Left lung (tissue), 10 donors: ENCODE results near the gene ACSL3. TPM values are rescaled to one million over a fixed set of nuclear protein-coding genes. Genes with fewer than 3 reads are reported as not detected.

Experiments used
- ATAC-seq: fragments of 200-7000 bp; cut with Tn5 transposase; one replicate; pipeline ENCODE4 v1.9.1; 2020; ENCODE audit warnings: moderate library complexity
- DNase-seq, 4 donors: peaks; one replicate each; pipeline ENCODE4 v3.0.0-alpha.2; 2013 to 2020
- H3K27ac ChIP-seq, 2 donors: fragments of 200-600 bp; sonication (generic) in 1 of 2; one replicate each; pipeline versions ENCODE4 v1.5.0 to v1.8.0; 2020 to 2021
- H3K27me3 ChIP-seq, 2 donors: fragments of 200-600 bp; sonication (generic) in 1 of 2; one replicate each; pipeline versions ENCODE4 v1.5.0 to v1.8.0; 2020 to 2021
- H3K36me3 ChIP-seq, 2 donors: fragments of 200-600 bp; sonication (generic) in 1 of 2; one replicate each; pipeline versions ENCODE4 v1.5.0 to v1.8.0; 2020 to 2021
- H3K4me1 ChIP-seq, 2 donors: fragments of 200-600 bp; one replicate each; pipeline ENCODE4 v1.8.0; 2021
- H3K4me3 ChIP-seq, 2 donors: fragments of 200-600 bp; sonication (generic) in 1 of 2; one replicate each; pipeline versions ENCODE4 v1.5.0 to v1.8.0; 2020 to 2021; ENCODE audit warnings: mild to moderate bottlenecking in 1 of 2
- H3K9me3 ChIP-seq, 2 donors: fragments of 200-600 bp; sonication (generic) in 1 of 2; one replicate each; pipeline versions ENCODE4 v1.5.0 to v1.8.0; 2020 to 2021
- CTCF ChIP-seq, 2 donors: fragments of 200-600 bp; sonication (generic) in 1 of 2; IDR thresholded peaks; one replicate each; pipeline versions ENCODE4 v1.5.0 to v1.8.0; 2021; ENCODE audit warnings: antibody characterized with exemption in 2 of 2
- intact Hi-C, 2 donors: fragments of 100-400 bp; cut with DNase I; formaldehyde crosslinking; loops; one replicate each; pipeline versions ENCODE4 v1.11.2 to v1.14.2; 2022
- polyA plus RNA-seq, 6 donors: library from polyadenylated mRNA; unstranded; fragments of 120-200 nt; gene quantifications; one replicate each; pipeline ENCODE4 v1.2.1, GENCODE V29; 2013; ENCODE audit not compliant: insufficient read length in 6 of 6
- total RNA-seq, 2 donors: library from RNA; stranded (reverse); fragmentation: NEBNext Ultra II Directional; extraction: Animal tissue kit (Norgen Biotek cat#: 25700); gene quantifications; one replicate each; pipeline ENCODE4 v1.2.1, GENCODE V29; 2021
- donor health status: DM: no; HTN: yes; CAD: no.
- donor health status: DM: no; HTN: no; CAD: no.

ACSL3 gene
- total and polyA plus RNA-seq, 8 donors = 55.1 to 102 (median 61.0) TPM

GRCh38 chr2:222939979-222940378 lies 79.1 kb downstream of the ACSL3 start:
- Histone ChIP-seq H3K9me3 (peaks cover 0 to 8% of the 10 kb centered on the region in 2 donors), H3K27me3 (no peaks in the 10 kb centered on the region), H3K27ac (no peak overlapping the region), H3K4me1 (peaks cover 0 to 9% of the 10 kb centered on the region in 2 donors), H3K4me3 (no peak overlapping the region), H3K36me3 (peaks cover 5 to 55% of the 10 kb centered on the region in 2 donors)
- TF ChIP-seq CTCF (IDR thresholded peaks at IDR 0.05) = no peak
- ATAC-seq = no peak
- DNase-seq = no peak
- intact Hi-C loops = no loop called here

GRCh38 chr2:222941510-222942032 lies 80.7 kb downstream of the ACSL3 start:
- no peak for ATAC-seq
- TF ChIP-seq CTCF (IDR thresholded peaks at IDR 0.05) = no peak
- intact Hi-C loops = no loop called here

DNA sequence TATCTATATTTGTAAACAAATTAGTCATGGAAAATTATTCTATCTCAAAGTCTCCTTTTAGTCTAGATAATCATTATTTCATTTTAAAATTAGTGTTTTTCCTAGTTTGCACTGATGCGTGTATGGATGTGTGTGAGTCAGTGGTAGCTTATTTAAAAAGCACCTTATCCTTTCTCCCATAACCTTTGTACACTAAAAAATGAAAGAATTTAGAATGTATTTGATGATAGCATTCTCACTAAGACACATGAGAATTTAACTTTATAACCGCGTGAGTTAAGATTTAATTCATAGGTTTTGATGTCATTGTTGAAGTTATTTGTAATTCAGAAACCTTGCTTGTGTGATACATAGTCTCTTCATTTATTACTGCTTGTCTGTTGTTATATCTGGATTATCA lies 81.7 kb downstream of the ACSL3 start:
- H3K9me3 ChIP-seq = peaks cover 0 to 8% of the 10 kb centered on the region in 2 donors

More at GRCh38 chr2:222941510-222942032, 80.7 kb downstream of the ACSL3 start:
- Histone ChIP-seq H3K9me3 (peaks cover 0 to 8% of the 10 kb centered on the region in 2 donors), H3K36me3 (peaks cover 5 to 41% of the 10 kb centered on the region in 2 donors), H3K27ac (no peak overlapping the region), H3K4me1 (peaks cover 0 to 9% of the 10 kb centered on the region in 2 donors), H3K27me3 (no peaks in the 10 kb centered on the region), H3K4me3 (no peak overlapping the region)
- no peak for DNase-seq

GRCh38 chr2:222942977-222943376 lies 82.1 kb downstream of the ACSL3 start:
- no peak overlapping the region for H3K27ac ChIP-seq
- no peak for TF ChIP-seq CTCF (IDR thresholded peaks at IDR 0.05)
- H3K27me3 ChIP-seq = no peaks in the 10 kb centered on the region
- no peak overlapping the region for H3K4me3 ChIP-seq
- ATAC-seq (no peak), DNase-seq (no peak)
- H3K4me1 ChIP-seq = peaks cover 0 to 9% of the 10 kb centered on the region in 2 donors
- peaks cover 5 to 27% of the 10 kb centered on the region in 2 donors for H3K36me3 ChIP-seq
- H3K9me3 ChIP-seq = peaks cover 0 to 8% of the 10 kb centered on the region in 2 donors
- intact Hi-C loops = no loop called here

More for the DNA sequence above, 81.7 kb downstream of the ACSL3 start:
- peaks cover 5 to 31% of the 10 kb centered on the region in 2 donors for H3K36me3 ChIP-seq
- no peak for TF ChIP-seq CTCF (IDR thresholded peaks at IDR 0.05)
- intact Hi-C loops = no loop called here
- H3K4me3 ChIP-seq = no peak overlapping the region
- H3K4me1 ChIP-seq = peaks cover 0 to 9% of the 10 kb centered on the region in 2 donors
- no peak for DNase-seq
- H3K27ac ChIP-seq = no peak overlapping the region
- no peak for ATAC-seq
- no peaks in the 10 kb centered on the region for H3K27me3 ChIP-seq

GRCh38 chr2:222943820-222944219 lies 83.0 kb downstream of the ACSL3 start:
- H3K27me3 ChIP-seq = no peaks in the 10 kb centered on the region
- H3K4me3 ChIP-seq = no peak overlapping the region
- no peak for DNase-seq
- intact Hi-C loops = no loop called here
- peak; percentile 35 for ATAC-seq
- H3K36me3 ChIP-seq = peaks cover 5 to 19% of the 10 kb centered on the region in 2 donors
- peaks cover 0 to 9% of the 10 kb centered on the region in 2 donors for H3K4me1 ChIP-seq
- peak overlapping the region; percentile 7 to 33 for H3K27ac ChIP-seq
- peaks cover 0 to under 1% of the 10 kb centered on the region in 2 donors for H3K9me3 ChIP-seq
- TF ChIP-seq CTCF (IDR thresholded peaks at IDR 0.05) = no peak
